ENCODE measurements around the gene SERPINB5.

The SERPINB5 gene

DNA sequence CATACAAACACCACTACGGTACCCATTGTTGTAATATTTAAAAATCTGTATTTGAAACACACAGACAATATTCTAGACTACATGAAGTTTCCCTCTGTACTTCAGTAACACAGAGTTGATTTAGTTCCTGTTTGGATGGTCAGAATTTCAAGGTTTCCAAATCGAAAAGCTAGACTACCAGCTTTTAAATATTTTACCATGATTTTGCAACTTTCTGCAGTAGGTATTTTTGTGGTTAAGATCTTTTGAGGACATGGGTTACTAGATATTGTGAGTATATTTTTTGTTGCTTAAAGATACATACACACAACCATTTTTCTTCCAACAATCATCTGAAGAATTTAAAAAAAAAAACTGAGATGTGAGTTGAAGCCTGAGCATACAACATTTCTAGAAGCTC is 10.9 kb downstream of the SERPINB5 start:
- H3K9me2 ChIP-seq (replicated peaks; ENCODE audit: low read depth, low read length) = no peaks in the 10 kb centered on the region
- TF ChIP-seq EZH2phosphoT487 (IDR thresholded peaks at IDR 0.05; ENCODE audit: borderline replicate concordance) = no peak
- TF ChIP-seq, protein P1, sequence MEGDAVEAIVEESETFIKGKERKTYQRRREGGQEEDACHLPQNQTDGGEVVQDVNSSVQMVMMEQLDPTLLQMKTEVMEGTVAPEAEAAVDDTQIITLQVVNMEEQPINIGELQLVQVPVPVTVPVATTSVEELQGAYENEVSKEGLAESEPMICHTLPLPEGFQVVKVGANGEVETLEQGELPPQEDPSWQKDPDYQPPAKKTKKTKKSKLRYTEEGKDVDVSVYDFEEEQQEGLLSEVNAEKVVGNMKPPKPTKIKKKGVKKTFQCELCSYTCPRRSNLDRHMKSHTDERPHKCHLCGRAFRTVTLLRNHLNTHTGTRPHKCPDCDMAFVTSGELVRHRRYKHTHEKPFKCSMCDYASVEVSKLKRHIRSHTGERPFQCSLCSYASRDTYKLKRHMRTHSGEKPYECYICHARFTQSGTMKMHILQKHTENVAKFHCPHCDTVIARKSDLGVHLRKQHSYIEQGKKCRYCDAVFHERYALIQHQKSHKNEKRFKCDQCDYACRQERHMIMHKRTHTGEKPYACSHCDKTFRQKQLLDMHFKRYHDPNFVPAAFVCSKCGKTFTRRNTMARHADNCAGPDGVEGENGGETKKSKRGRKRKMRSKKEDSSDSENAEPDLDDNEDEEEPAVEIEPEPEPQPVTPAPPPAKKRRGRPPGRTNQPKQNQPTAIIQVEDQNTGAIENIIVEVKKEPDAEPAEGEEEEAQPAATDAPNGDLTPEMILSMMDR (conservative IDR thresholded peaks at IDR 0.05; ENCODE audit: low read length) = no peak
- no peaks in the 10 kb centered on the region for H3K9me3 ChIP-seq (ENCODE audit: insufficient read depth, low read depth, low read length)
- no peak overlapping the region for H3K9ac ChIP-seq (ENCODE audit: low read depth, low read length, poor library complexity, severe bottlenecking)
- no peaks in the 10 kb centered on the region for H3F3A ChIP-seq (ENCODE audit: low read depth)
- no peaks in the 10 kb centered on the region for H3K27me3 ChIP-seq (ENCODE audit: insufficient read depth, low read length, poor library complexity, severe bottlenecking)
- no peak overlapping the region for H3K4me3 ChIP-seq (ENCODE audit: low read length, poor library complexity, severe bottlenecking)
- no peaks in the 10 kb centered on the region for H4K20me1 ChIP-seq (ENCODE audit: insufficient read depth, low read length, poor library complexity, severe bottlenecking)
- no peak overlapping the region for H2AFZ ChIP-seq (ENCODE audit: low read length)
- H3K79me2 ChIP-seq (ENCODE audit: insufficient read depth, low read length) = no peaks in the 10 kb centered on the region
- no peaks in the 10 kb centered on the region for H3K36me3 ChIP-seq (ENCODE audit: insufficient read depth, low read length)
- no peak overlapping the region for H3K4me2 ChIP-seq (ENCODE audit: low read depth, low read length, poor library complexity, severe bottlenecking)
- H3K4me1 ChIP-seq (ENCODE audit: insufficient read depth, low read length, poor library complexity, severe bottlenecking) = no peaks in the 10 kb centered on the region

DNA sequence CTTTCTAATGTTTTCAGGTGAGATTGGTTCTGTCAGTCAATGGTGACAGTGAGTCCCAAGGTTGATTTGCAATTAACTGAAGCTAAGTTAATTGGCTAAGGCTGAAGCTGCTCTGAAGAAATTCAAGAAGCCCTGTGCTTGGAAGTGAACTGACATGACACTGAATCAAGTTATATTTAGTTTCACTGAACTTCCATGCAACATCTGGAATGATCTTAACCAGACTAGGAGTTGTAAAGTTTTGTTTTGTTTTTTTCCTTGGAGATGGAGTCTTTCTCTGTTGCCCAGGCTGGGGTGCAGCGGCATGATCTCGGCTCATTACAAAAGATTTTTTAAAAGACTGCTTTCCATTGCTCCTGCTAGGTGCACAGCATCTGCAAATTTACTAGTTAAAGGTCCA is 11.4 kb downstream of the SERPINB5 start:
- Histone ChIP-seq H3K9me3 (ENCODE audit: insufficient read depth, low read depth, low read length) (no peaks in the 10 kb centered on the region), H3K4me3 (ENCODE audit: low read length, poor library complexity, severe bottlenecking) (no peak overlapping the region), H3K36me3 (ENCODE audit: insufficient read depth, low read length) (no peaks in the 10 kb centered on the region), H4K20me1 (ENCODE audit: insufficient read depth, low read length, poor library complexity, severe bottlenecking) (no peaks in the 10 kb centered on the region), H3F3A (ENCODE audit: low read depth) (no peaks in the 10 kb centered on the region), H2AFZ (ENCODE audit: low read length) (no peak overlapping the region), H3K9ac (ENCODE audit: low read depth, low read length, poor library complexity, severe bottlenecking) (no peak overlapping the region), H3K9me2 (replicated peaks; ENCODE audit: low read depth, low read length) (no peaks in the 10 kb centered on the region), H3K79me2 (ENCODE audit: insufficient read depth, low read length) (no peaks in the 10 kb centered on the region), H3K4me1 (ENCODE audit: insufficient read depth, low read length, poor library complexity, severe bottlenecking) (no peaks in the 10 kb centered on the region), H3K27me3 (ENCODE audit: insufficient read depth, low read length, poor library complexity, severe bottlenecking) (no peaks in the 10 kb centered on the region), H3K4me2 (ENCODE audit: low read depth, low read length, poor library complexity, severe bottlenecking) (no peak overlapping the region)
- TF ChIP-seq EZH2phosphoT487 (IDR thresholded peaks at IDR 0.05; ENCODE audit: borderline replicate concordance) = no peak
- TF ChIP-seq, protein P1 (conservative IDR thresholded peaks at IDR 0.05; ENCODE audit: low read length) = no peak

DNA sequence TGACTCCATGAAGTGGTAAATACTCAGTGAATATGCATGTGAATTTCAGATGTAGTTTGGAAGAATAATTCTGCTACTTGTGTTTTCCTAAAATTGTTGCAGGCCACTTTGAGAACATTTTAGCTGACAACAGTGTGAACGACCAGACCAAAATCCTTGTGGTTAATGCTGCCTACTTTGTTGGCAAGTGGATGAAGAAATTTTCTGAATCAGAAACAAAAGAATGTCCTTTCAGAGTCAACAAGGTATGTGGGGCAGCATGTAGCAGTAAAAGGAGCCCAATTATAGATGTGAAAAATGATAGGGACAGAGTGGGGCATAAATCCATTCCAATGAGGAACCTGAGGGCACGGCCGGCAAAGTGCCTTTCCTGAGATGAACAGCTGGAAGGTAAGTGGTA is 16.1 kb downstream of the SERPINB5 start:
- no peak for TF ChIP-seq EZH2phosphoT487 (IDR thresholded peaks at IDR 0.05; ENCODE audit: borderline replicate concordance)
- TF ChIP-seq, protein P1 (conservative IDR thresholded peaks at IDR 0.05; ENCODE audit: low read length) = no peak
- Histone ChIP-seq H3K4me1 (ENCODE audit: insufficient read depth, low read length, poor library complexity, severe bottlenecking) (no peaks in the 10 kb centered on the region), H3K4me2 (ENCODE audit: low read depth, low read length, poor library complexity, severe bottlenecking) (no peak overlapping the region)

More for the DNA sequence above, 16.1 kb downstream of the SERPINB5 start:
- H3F3A ChIP-seq (ENCODE audit: low read depth) = no peaks in the 10 kb centered on the region
- H3K9me2 ChIP-seq (replicated peaks; ENCODE audit: low read depth, low read length) = no peaks in the 10 kb centered on the region
- no peak overlapping the region for H3K4me3 ChIP-seq (ENCODE audit: low read length, poor library complexity, severe bottlenecking)
- no peaks in the 10 kb centered on the region for H4K20me1 ChIP-seq (ENCODE audit: insufficient read depth, low read length, poor library complexity, severe bottlenecking)
- H2AFZ ChIP-seq (ENCODE audit: low read length) = no peak overlapping the region
- no peaks in the 10 kb centered on the region for H3K9me3 ChIP-seq (ENCODE audit: insufficient read depth, low read depth, low read length)
- no peaks in the 10 kb centered on the region for H3K27me3 ChIP-seq (ENCODE audit: insufficient read depth, low read length, poor library complexity, severe bottlenecking)
- H3K9ac ChIP-seq (ENCODE audit: low read depth, low read length, poor library complexity, severe bottlenecking) = no peak overlapping the region
- H3K36me3 ChIP-seq (ENCODE audit: insufficient read depth, low read length) = no peaks in the 10 kb centered on the region
- H3K79me2 ChIP-seq (ENCODE audit: insufficient read depth, low read length) = no peaks in the 10 kb centered on the region

Data from Loucy (cell line).